GM12892 (cell line): Measurements from ENCODE around the gene FUOM.

ENCODE experiments used
- POLR2A ChIP-seq: IDR thresholded peaks from 2 replicates; pipeline ENCODE4 v1.6.1; 2011; ENCODE audit warnings: low read depth, low read length, control low read depth
- POLR2AphosphoS5 ChIP-seq: IDR thresholded peaks from 2 replicates; pipeline ENCODE4 v1.6.1; 2011; ENCODE audit warnings: low read depth, low read length, control low read depth
- TAF1 ChIP-seq: IDR thresholded peaks from 2 replicates; pipeline ENCODE4 v1.6.1; 2011; ENCODE audit warnings: low read depth, mild to moderate bottlenecking, control low read depth, low read length, borderline replicate concordance

GRCh38 chr10:133377025-133377817 lies 19.4 kb upstream of the FUOM start:
- TF ChIP-seq TAF1 (no peak), POLR2AphosphoS5 (no peak), POLR2A (no peak)
